Omental fat pad (tissue), 4 donors: ENCODE results near the gene PIKFYVE. TPM values are rescaled to one million over a fixed set of nuclear protein-coding genes. Genes with fewer than 3 reads are reported as not detected.

ENCODE experiments used
- ATAC-seq: fragments of 150-250 bp; one replicate; pipeline ENCODE4 v1.9.1; 2016; ENCODE audit warnings: mild to moderate bottlenecking, moderate library complexity; ENCODE audit not compliant: low FRiP score
- DNase-seq: peaks from one replicate; pipeline ENCODE4 v3.0.0-alpha.2; 2019; ENCODE audit warnings: low spot score
- CTCF ChIP-seq, 3 donors: fragments of 450-650 bp; IDR thresholded peaks; one replicate each; pipeline ENCODE4 v1.5.1; 2016 to 2017; ENCODE audit warnings: antibody characterized with exemption in 3 of 3, mild to moderate bottlenecking in 3 of 3, moderate library complexity in 2 of 3
- total RNA-seq, 4 donors: library from RNA; depleted of rRNA; stranded (reverse); fragments of >200 nt; gene quantifications; one replicate each; pipeline ENCODE4 v1.1.0, GENCODE V29; 2016

PIKFYVE gene
- total RNA-seq, 4 donors from 2014 or later: 27.1 to 39.2 (median 35.1) TPM

- no peak for DNase-seq
Measured at GRCh38 chr2:208304695-208305094, 38.6 kb downstream of the PIKFYVE start.

GRCh38 chr2:208306291-208306690 is 40.2 kb downstream of the PIKFYVE start:
- no peak for TF ChIP-seq CTCF (IDR thresholded peaks at IDR 0.05)
- DNase-seq (no peak), ATAC-seq (no peak)

More at GRCh38 chr2:208304695-208305094, 38.6 kb downstream of the PIKFYVE start:
- TF ChIP-seq CTCF (IDR thresholded peaks at IDR 0.05): no peak
- ATAC-seq: no peak

- ATAC-seq (no peak), DNase-seq (no peak)
- TF ChIP-seq CTCF (IDR thresholded peaks at IDR 0.05): no peak
Measured at GRCh38 chr2:208311321-208311720, 45.3 kb downstream of the PIKFYVE start.

- no peak for TF ChIP-seq CTCF (IDR thresholded peaks at IDR 0.05)
- DNase-seq: no peak
- no peak for ATAC-seq
Measured at GRCh38 chr2:208311954-208312353, 45.9 kb downstream of the PIKFYVE start.

GRCh38 chr2:208315081-208315788 is 49.2 kb downstream of the PIKFYVE start:
- no peak for ATAC-seq
- no peak for DNase-seq
- TF ChIP-seq CTCF (IDR thresholded peaks at IDR 0.05): no peak

GRCh38 chr2:208318127-208318526 is 52.1 kb downstream of the PIKFYVE start:
- no peak for TF ChIP-seq CTCF (IDR thresholded peaks at IDR 0.05)
- DNase-seq (no peak), ATAC-seq (no peak)

- no peak for DNase-seq
- TF ChIP-seq CTCF (IDR thresholded peaks at IDR 0.05): no peak
- no peak for ATAC-seq
Measured at GRCh38 chr2:208319391-208319790, 53.3 kb downstream of the PIKFYVE start.
